Measurements from ENCODE around the gene INSYN2B. TPM values are rescaled to one million over a fixed set of nuclear protein-coding genes. Genes with fewer than 3 reads are reported as not detected.

The INSYN2B gene
- total RNA-seq, 1 donor from 2014 or later, result 0.84 TPM

- DNase-seq (ENCODE audit: low spot score), result no peak
Measured at GRCh38 chr5:169895926-169896325, 84.4 kb downstream of the INSYN2B start.

- DNase-seq (ENCODE audit: low spot score), result no peak
Measured at GRCh38 chr5:169893571-169893970, 86.7 kb downstream of the INSYN2B start.

DNA sequence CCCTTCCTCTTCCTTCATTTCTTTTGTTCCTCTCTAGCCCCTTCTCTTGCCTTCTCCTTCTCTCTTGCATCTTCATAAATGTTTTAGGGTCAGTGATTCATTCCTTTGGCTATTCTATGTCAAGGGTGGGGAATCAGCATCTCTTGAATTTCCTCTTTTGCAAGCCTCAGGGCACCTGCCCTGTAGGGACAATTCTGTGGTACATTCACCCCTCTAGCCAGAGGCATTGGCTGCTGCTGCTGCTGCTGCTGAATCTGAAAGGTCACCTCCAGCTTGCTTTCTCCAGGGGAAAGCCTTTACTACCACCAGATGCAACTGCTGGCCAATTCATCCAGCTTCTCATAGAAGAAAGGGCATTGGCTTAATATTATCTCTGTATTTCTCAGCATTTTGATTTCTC is 87.3 kb downstream of the INSYN2B start:
- no peak for DNase-seq (ENCODE audit: low spot score)

DNA sequence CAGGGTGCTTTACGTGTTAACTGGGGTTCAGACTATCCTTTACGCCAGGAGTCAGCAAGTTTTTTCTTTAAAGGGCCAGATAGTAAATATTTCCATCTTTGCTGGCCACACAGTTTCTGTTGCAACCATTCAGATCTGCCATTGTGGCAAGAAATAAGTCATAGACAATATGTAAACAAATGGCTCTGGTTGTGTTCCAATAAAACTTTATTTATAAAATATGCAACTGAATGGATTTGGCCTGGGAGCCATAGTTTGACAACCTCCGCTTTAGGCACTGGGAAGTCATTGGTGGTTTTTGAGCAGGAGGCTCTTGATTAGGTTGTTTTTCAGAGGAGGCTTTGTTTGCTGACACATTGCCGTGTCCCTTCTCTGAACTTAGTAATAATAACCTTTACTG is 90.7 kb downstream of the INSYN2B start:
- DNase-seq (ENCODE audit: low spot score), result no peak

- DNase-seq (ENCODE audit: low spot score), result no peak
Measured at GRCh38 chr5:169886677-169887076, 93.6 kb downstream of the INSYN2B start.

GRCh38 chr5:169886033-169886432 is 94.3 kb downstream of the INSYN2B start:
- DNase-seq (ENCODE audit: low spot score), result no peak

GRCh38 chr5:169881702-169882303 is 98.5 kb downstream of the INSYN2B start:
- DNase-seq (ENCODE audit: low spot score), result no peak

DNA sequence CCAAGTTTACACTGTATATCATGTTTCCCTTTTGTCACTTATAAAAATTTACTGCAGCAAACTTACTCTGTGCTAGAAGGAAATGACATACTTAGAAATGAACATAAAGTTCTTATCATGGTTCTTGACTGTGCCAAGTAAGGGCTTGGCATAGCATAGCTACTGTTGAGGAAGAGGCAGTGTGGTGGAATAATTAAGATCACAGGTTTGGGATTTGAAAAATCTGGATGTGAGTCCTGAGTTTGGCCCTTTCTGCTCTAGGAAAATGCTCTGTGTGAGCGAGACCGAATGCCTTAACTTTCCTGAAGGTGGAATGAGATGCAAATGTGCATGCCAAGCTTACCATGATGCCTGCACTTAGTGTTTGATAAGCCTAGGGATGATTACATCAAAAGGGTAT is 99.5 kb downstream of the INSYN2B start:
- no peak for DNase-seq (ENCODE audit: low spot score)

DNA sequence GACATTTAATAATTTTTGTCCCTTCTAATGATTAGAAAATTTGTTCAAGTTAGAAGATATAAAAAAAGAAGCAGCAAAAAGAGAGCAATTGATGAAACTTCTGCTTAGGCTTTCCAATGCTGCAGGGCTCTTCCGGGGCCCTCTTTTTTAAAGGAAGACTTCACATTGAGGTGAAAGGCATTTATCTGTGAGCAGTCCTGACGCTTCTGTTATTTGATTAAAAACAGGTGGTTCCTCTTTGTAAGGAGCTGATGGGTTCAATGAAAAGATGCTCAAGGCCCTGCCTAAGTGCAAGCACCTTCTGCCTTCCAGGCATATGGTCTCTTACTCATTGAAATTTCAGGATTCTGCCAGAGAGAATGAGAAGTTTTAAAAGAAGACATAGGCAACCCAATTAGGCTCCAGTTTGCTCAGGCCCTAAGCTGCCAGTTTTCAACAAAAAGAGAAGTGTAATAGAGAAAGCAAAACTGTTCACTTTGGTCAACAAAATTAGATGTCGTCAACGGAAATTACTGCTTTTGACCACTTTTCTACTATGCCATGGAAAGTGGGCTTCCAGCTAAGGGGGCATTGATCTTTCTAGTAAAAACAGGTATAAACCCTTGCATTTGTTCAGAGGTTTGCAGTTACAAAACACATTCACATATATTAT is 100.2 kb downstream of the INSYN2B start:
- no peak for DNase-seq (ENCODE audit: low spot score)

- no peak for DNase-seq (ENCODE audit: low spot score)
Measured at GRCh38 chr5:169876386-169876785, 103.9 kb downstream of the INSYN2B start.

- DNase-seq (ENCODE audit: low spot score), result no peak
Measured at GRCh38 chr5:169875731-169876130, 104.6 kb downstream of the INSYN2B start.

DNA sequence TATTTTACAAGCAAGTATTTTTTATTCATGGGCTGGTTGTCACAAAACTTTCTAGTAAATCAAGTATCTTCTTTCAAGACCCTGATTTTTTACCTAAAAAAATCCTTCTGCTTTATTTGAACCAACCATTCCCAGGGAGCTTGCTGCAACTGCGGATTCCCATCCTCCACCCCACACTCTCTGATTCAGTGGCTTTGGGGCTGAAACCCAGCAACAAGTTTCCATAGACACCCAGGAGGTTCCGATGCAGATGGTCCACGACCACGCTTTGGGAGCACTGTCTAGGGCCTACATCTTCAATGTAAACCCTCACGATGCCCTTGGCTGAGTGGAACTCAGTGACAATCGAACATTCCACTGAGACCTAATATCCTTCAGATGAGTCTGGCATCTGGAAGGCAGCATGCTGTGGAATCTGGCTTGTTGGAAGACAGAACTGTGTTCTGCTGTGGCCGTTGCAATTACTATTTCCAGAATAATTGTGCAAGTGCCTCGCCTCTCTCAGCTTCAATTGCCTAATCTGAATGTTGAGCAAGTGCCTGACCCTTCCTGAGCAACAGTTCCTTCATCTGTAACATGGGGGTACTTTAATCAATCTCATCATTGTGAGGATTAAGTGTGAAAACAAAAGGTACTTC is 105.1 kb downstream of the INSYN2B start:
- no peak for DNase-seq (ENCODE audit: low spot score)

GRCh38 chr5:169874621-169875020 is 105.7 kb downstream of the INSYN2B start:
- no peak for DNase-seq (ENCODE audit: low spot score)

- DNase-seq (ENCODE audit: low spot score), result no peak
Measured at GRCh38 chr5:169873642-169874041, 106.7 kb downstream of the INSYN2B start.

GRCh38 chr5:169871826-169872490 is 108.3 kb downstream of the INSYN2B start:
- no peak for DNase-seq (ENCODE audit: low spot score)

GRCh38 chr5:169870211-169870610 is 110.1 kb downstream of the INSYN2B start:
- DNase-seq (ENCODE audit: low spot score), result no peak

DNA sequence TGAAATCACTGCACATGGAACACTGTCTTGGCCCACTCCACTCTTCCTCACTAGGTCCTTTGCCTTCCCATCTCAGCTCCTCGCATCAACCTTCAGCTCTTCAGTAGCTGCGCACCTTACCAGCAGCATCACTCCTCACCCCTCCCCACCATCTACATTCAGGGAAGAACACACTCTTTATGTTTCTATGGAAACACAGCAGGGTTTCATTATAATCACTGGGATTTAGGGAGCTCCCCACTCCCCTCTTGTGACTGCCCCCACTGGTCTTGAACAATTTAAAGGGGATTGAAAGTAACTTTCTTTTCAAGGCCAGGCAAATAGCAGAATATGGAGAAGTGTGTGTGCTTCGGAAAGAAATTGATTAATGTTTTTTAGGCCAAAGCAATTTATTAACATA is 111.2 kb downstream of the INSYN2B start:
- no peak for DNase-seq (ENCODE audit: low spot score)

- no peak for DNase-seq (ENCODE audit: low spot score)
Measured at GRCh38 chr5:169867347-169867746, 112.9 kb downstream of the INSYN2B start.

DNA sequence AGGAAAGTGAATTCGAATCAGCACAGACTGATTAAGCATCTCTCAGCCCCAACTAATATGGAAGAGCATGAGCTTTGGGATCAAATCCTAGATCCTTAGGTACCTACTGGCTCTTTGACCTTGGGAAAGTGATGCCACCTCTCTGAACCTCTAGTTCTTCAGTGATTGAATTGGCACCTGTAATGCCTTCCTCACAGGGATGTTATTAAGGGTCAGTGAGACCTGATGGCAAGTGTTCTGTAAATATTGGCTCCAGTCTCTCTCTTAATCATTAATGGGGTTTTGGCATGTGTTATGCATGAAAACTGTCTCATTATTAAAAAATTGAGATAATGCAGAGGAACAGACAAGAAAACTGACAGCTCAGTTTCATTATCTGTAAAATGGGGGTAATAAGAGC is 115.8 kb downstream of the INSYN2B start:
- no peak for DNase-seq (ENCODE audit: low spot score)

DNA sequence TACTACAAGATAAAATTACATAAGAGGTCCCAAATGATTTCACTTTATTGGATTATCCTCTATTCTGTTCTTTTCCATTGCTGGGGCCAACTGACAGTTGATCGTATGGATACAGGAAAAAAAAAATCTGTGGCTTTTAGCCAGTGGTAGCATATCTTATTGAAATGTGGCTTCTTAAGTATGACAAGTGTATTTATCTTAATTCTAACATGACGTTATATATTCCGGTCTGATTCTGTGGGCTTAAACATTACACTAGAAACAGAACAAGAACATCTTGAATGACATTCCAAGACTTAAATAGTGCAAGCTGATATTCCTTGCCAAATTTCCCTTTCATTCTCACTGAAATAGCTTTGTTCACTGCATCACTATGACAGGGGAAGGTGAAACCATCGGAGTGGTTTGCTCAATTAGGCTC is 117.9 kb downstream of the INSYN2B start:
- DNase-seq (ENCODE audit: low spot score), result no peak

GRCh38 chr5:169861934-169862333 is 118.4 kb downstream of the INSYN2B start:
- no peak for DNase-seq (ENCODE audit: low spot score)

DNA sequence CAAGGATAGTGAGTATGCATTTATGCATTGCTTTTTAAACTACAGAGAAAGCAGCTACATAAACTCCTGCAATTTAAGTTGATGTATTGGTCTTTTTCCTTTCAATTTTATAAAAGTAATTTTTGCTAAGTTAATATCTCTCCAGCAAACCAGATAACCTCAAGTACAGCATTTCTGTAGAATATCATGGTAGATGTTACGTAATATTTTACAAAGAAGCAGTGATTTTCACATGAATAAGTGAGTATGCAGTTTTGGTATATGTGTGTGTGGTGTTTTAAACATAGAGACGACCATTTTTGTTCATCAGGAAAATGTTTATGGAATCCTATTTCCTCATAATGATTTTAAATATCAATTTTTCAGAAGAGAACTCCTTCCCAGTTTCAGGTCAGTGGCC is 118.9 kb downstream of the INSYN2B start:
- DNase-seq (ENCODE audit: low spot score), result no peak

All from mesenteric fat pad (tissue), 1 donor.